H1 (cell line): Measurements from ENCODE around the gene KRT35. TPM values are rescaled to one million over a fixed set of nuclear protein-coding genes. Genes with fewer than 3 reads are reported as not detected.

ENCODE experiments used
- CTCF ChIA-PET: fragments of 300-600 bp; sonication (Branson Sonifier 250); formaldehyde crosslinking; loops from one replicate; lab custom pipeline; 2021; ENCODE audit not compliant: partially characterized antibody; lab: Charles Lee
- POLR2A ChIA-PET: fragments of 300-600 bp; sonication (Branson Sonifier 250); formaldehyde crosslinking; loops from one replicate; lab custom pipeline; 2021; ENCODE audit warnings: inconsistent platforms; ENCODE audit not compliant: partially characterized antibody; lab: Charles Lee
- DNase-seq, 2 experiments: peaks; one replicate each; pipeline versions ENCODE4 v3.0.0 to v3.0.0-alpha.2; 2010 to 2022; ENCODE audit warnings: low spot score in 2 of 2, low read depth in 1 of 2, mixed read lengths in 1 of 2
- FAIRE-seq: peaks from 2 replicates; lab custom pipeline; 2011; peaks lifted over from hg19 to GRCh38; lab: Jason Lieb, UNC
- H2AFZ ChIP-seq: 2 replicates; pipeline ENCODE4 v1.8.1; 2012; ENCODE audit warnings: low read length, inconsistent platforms
- H2AK5ac ChIP-seq: 2 replicates; pipeline ENCODE4 v1.6.1; 2013; ENCODE audit warnings: low read depth, low read length
- H2BK120ac ChIP-seq: replicated peaks from 2 replicates; pipeline ENCODE3; 2013; ENCODE audit warnings: low read depth, low read length, inconsistent platforms
- H2BK12ac ChIP-seq: 2 replicates; pipeline ENCODE4 v1.6.1; 2013; ENCODE audit warnings: low read depth, low read length
- H2BK15ac ChIP-seq: 2 replicates; pipeline ENCODE4 v1.6.1; 2013; ENCODE audit warnings: low read length
- H2BK20ac ChIP-seq: 2 replicates; pipeline ENCODE4 v1.6.1; 2013; ENCODE audit warnings: low read length
- H2BK5ac ChIP-seq: 2 replicates; pipeline ENCODE4 v1.6.1; 2013; ENCODE audit warnings: low read depth, low read length
- H3K14ac ChIP-seq: 2 replicates; pipeline ENCODE4 v1.6.1; 2013; ENCODE audit warnings: inconsistent platforms; ENCODE audit not compliant: insufficient read length
- H3K18ac ChIP-seq: 2 replicates; pipeline ENCODE4 v1.6.1; 2013; ENCODE audit warnings: low read length; ENCODE audit errors: extremely low read depth
- H3K23ac ChIP-seq: 2 replicates; pipeline ENCODE4 v1.6.1; 2013; ENCODE audit warnings: inconsistent platforms; ENCODE audit not compliant: insufficient read length
- H3K23me2 ChIP-seq: 2 replicates; pipeline ENCODE4 v1.6.1; 2013; ENCODE audit warnings: low read depth, low read length
- H3K27ac ChIP-seq: 2 replicates; pipeline ENCODE4 v1.6.1; 2011; ENCODE audit warnings: low read depth, low read length, inconsistent platforms
- H3K27me3 ChIP-seq, 4 experiments: replicated peaks in 1 of 4; 1 replicate in 1 of 4; 2 replicates in 3 of 4; pipeline versions ENCODE4 v1.6.1 to v1.8.1; 2011 to 2013; ENCODE audit warnings: low read length in 3 of 4, mild to moderate bottlenecking in 3 of 4, inconsistent platforms in 2 of 4, mixed read lengths in 2 of 4, moderate library complexity in 1 of 4; ENCODE audit not compliant: control insufficient read depth in 3 of 4, insufficient read depth in 3 of 4; ENCODE audit errors: extremely low read depth in 1 of 4
- H3K36me3 ChIP-seq, 4 experiments: 2 replicates each; pipeline versions ENCODE4 v1.6.1 to v1.8.1; 2011 to 2013; ENCODE audit warnings: mild to moderate bottlenecking in 4 of 4, low read length in 3 of 4, moderate library complexity in 2 of 4, control low read depth in 1 of 4, inconsistent platforms in 1 of 4; ENCODE audit not compliant: insufficient read depth in 4 of 4, control insufficient read depth in 2 of 4
- H3K4ac ChIP-seq: replicated peaks from 2 replicates; pipeline ENCODE3; 2013; ENCODE audit warnings: low read length, low read depth, mixed read lengths, inconsistent platforms; ENCODE audit not compliant: insufficient read length
- H3K4me1 ChIP-seq, 4 experiments: replicated peaks in 1 of 4; 1 replicate in 1 of 4; 2 replicates in 3 of 4; pipeline versions ENCODE4 v1.6.1 to v1.8.1; 2011 to 2013; ENCODE audit warnings: low read length in 3 of 4, inconsistent platforms in 2 of 4, mixed read lengths in 1 of 4; ENCODE audit not compliant: insufficient read depth in 4 of 4, control insufficient read depth in 3 of 4
- H3K4me2 ChIP-seq, 2 experiments: 2 replicates each; pipeline versions ENCODE4 v1.6.1 to v1.8.1; 2011 to 2013; ENCODE audit warnings: low read depth in 2 of 2, low read length in 2 of 2, control low read depth in 1 of 2, inconsistent platforms in 1 of 2, mild to moderate bottlenecking in 1 of 2; ENCODE audit not compliant: insufficient read depth in 1 of 2
- H3K4me3 ChIP-seq, 4 experiments: fragments of 200-600, 300-600 bp in 1 of 4; sonication (generic), shearing (Covaris generic), sonication (Bioruptor Twin) in 1 of 4; 2 replicates each; pipeline versions ENCODE4 v1.5.1 to v1.8.1; 2011 to 2016; ENCODE audit warnings: low read length in 4 of 4, low read depth in 3 of 4, control low read depth in 2 of 4, inconsistent platforms in 2 of 4, mild to moderate bottlenecking in 2 of 4, mixed read lengths in 1 of 4, moderate library complexity in 1 of 4; ENCODE audit not compliant: insufficient read depth in 2 of 4; ENCODE audit errors: extremely low read depth in 1 of 4
- H3K56ac ChIP-seq: replicated peaks from 2 replicates; pipeline ENCODE3; 2013; ENCODE audit warnings: low read depth, mild to moderate bottlenecking, mixed read lengths, low read length, inconsistent platforms; ENCODE audit not compliant: insufficient read length
- H3K79me1 ChIP-seq: 2 replicates; pipeline ENCODE4 v1.6.1; 2013; ENCODE audit warnings: low read depth, low read length, control low read depth
- H3K79me2 ChIP-seq, 2 experiments: 2 replicates each; pipeline versions ENCODE4 v1.6.1 to v1.8.1; 2012 to 2013; ENCODE audit warnings: low read length in 2 of 2, mild to moderate bottlenecking in 2 of 2, inconsistent platforms in 1 of 2; ENCODE audit not compliant: insufficient read depth in 2 of 2, control insufficient read depth in 1 of 2
- H3K9ac ChIP-seq, 4 experiments: replicated peaks in 1 of 4; 1 replicate in 1 of 4; 2 replicates in 3 of 4; pipeline versions ENCODE4 v1.6.1 to v1.8.1; 2011 to 2013; ENCODE audit warnings: low read depth in 3 of 4, low read length in 3 of 4, control low read depth in 2 of 4, mild to moderate bottlenecking in 2 of 4, moderate library complexity in 2 of 4, inconsistent platforms in 1 of 4; ENCODE audit errors: extremely low read depth in 1 of 4
- H3K9me3 ChIP-seq, 2 experiments: 2 replicates each; pipeline versions ENCODE4 v1.6.1 to v1.8.1; 2012 to 2013; ENCODE audit warnings: mild to moderate bottlenecking in 2 of 2, moderate library complexity in 2 of 2, control low read depth in 1 of 2, inconsistent platforms in 1 of 2, low read depth in 1 of 2, low read length in 1 of 2, mixed read lengths in 1 of 2; ENCODE audit not compliant: insufficient read depth in 2 of 2
- H4K20me1 ChIP-seq, 2 experiments: replicated peaks in 1 of 2; 2 replicates each; pipeline versions ENCODE3 to v1.8.1; 2011 to 2013; ENCODE audit warnings: inconsistent platforms in 2 of 2, low read length in 2 of 2, mild to moderate bottlenecking in 1 of 2; ENCODE audit not compliant: insufficient read depth in 2 of 2, control insufficient read depth in 1 of 2
- H4K5ac ChIP-seq: 2 replicates; pipeline ENCODE4 v1.6.1; 2013; ENCODE audit warnings: low read length, low read depth, mixed read lengths, inconsistent platforms; ENCODE audit not compliant: insufficient read length
- H4K8ac ChIP-seq: 2 replicates; pipeline ENCODE4 v1.8.0; 2013; ENCODE audit warnings: mild to moderate bottlenecking, moderate library complexity, low read length, inconsistent platforms; ENCODE audit not compliant: insufficient read depth; ENCODE audit errors: extremely low read depth
- H4K91ac ChIP-seq: replicated peaks from 2 replicates; pipeline ENCODE3; 2013; ENCODE audit warnings: low read length, mixed read lengths, inconsistent platforms; ENCODE audit not compliant: insufficient read length
- BACH1 ChIP-seq: IDR thresholded peaks from 2 replicates; pipeline ENCODE4 v1.6.1; 2012; ENCODE audit warnings: low read length, improper control_type of control experiment
- CBX5 ChIP-seq: fragments of 300-800, 300-1000 bp; sonication (generic); IDR thresholded peaks from 2 replicates; pipeline ENCODE4 v1.7.1; 2016; ENCODE audit warnings: antibody characterized with exemption, low read length, low read depth
- EP300 ChIP-seq, 2 experiments: IDR thresholded peaks; 1 replicate in 1 of 2; 2 replicates in 1 of 2; pipeline ENCODE4 v1.6.1; 2011 to 2012; ENCODE audit warnings: low read depth in 2 of 2, low read length in 2 of 2, mild to moderate bottlenecking in 2 of 2, borderline replicate concordance in 1 of 2, inconsistent platforms in 1 of 2, moderate library complexity in 1 of 2
- FOSL1 ChIP-seq: IDR thresholded peaks from 2 replicates; pipeline ENCODE4 v1.6.1; 2011; ENCODE audit warnings: mild to moderate bottlenecking, low read depth, low read length, moderate library complexity; ENCODE audit not compliant: insufficient read depth
- POLR2A ChIP-seq, 2 experiments: IDR thresholded peaks; 1 replicate in 1 of 2; 2 replicates in 1 of 2; pipeline ENCODE4 v1.6.1; 2011; ENCODE audit warnings: low read depth in 2 of 2, low read length in 2 of 2, mild to moderate bottlenecking in 2 of 2; ENCODE audit errors: control extremely low read depth in 1 of 2
- RAD21 ChIP-seq, 2 experiments: IDR thresholded peaks in 1 of 2; conservative IDR thresholded peaks in 1 of 2; 2 replicates each; pipeline ENCODE4 v1.6.1; 2011; ENCODE audit warnings: low read depth in 2 of 2, low read length in 2 of 2, improper control_type of control experiment in 1 of 2, inconsistent platforms in 1 of 2, mild to moderate bottlenecking in 1 of 2, moderate library complexity in 1 of 2
- RFX5 ChIP-seq: IDR thresholded peaks from 2 replicates; pipeline ENCODE4 v1.6.1; 2011; ENCODE audit warnings: low read depth, low read length, improper control_type of control experiment, borderline replicate concordance
- SIN3A ChIP-seq, 2 experiments: IDR thresholded peaks in 1 of 2; conservative IDR thresholded peaks in 1 of 2; 2 replicates each; pipeline ENCODE4 v1.6.1; 2011 to 2012; ENCODE audit warnings: low read length in 2 of 2, improper control_type of control experiment in 1 of 2, low read depth in 1 of 2, mild to moderate bottlenecking in 1 of 2
- SP4 ChIP-seq: IDR thresholded peaks from 2 replicates; pipeline ENCODE4 v1.6.1; 2012; ENCODE audit warnings: low read length, inconsistent platforms
- TAF7 ChIP-seq: optimal IDR thresholded peaks from 2 replicates; pipeline ENCODE3; 2011; ENCODE audit warnings: low read depth, mild to moderate bottlenecking, inconsistent platforms, low read length, moderate library complexity, borderline replicate concordance
- USF2 ChIP-seq: IDR thresholded peaks from 2 replicates; pipeline ENCODE4 v1.6.1; 2011; ENCODE audit warnings: low read length, improper control_type of control experiment
- ZNF274 ChIP-seq: IDR thresholded peaks from 2 replicates; pipeline ENCODE4 v1.7.0; 2012; ENCODE audit warnings: low read length, borderline replicate concordance; ENCODE audit errors: extremely low read depth
- WGBS, 2 experiments: shearing (Covaris generic) in 1 of 2; methylation state at CpG; one replicate each; pipeline versions ENCODE4 v1.1.6 to v1.1.7; 2013 to 2015; ENCODE audit warnings: low lambda C conversion rate in 2 of 2, mixed read lengths in 2 of 2, inconsistent platforms in 1 of 2, low coverage in 1 of 2, missing lambda C conversion rate in 1 of 2; ENCODE audit not compliant: insufficient replicate concordance in 2 of 2, insufficient coverage in 1 of 2, insufficient read length in 1 of 2; ENCODE audit errors: extremely low coverage in 1 of 2, missing lambda C conversion rate in 1 of 2; 5-methylcytosine and 5-hydroxymethylcytosine counted together
- polyA plus RNA-seq, 7 experiments: library from polyadenylated mRNA; depleted of rRNA in 3 of 7; stranded (reverse) in 5 of 7; unstranded in 2 of 7; fragments of >200 nt in 5 of 7; fragments of 200-250 nt in 2 of 7; gene quantifications; 1 replicate in 5 of 7; 2 replicates in 1 of 7; 4 replicates in 1 of 7; pipeline versions ENCODE4 v1.2.1 to v1.2.3, GENCODE V29; 2011 to 2013; ENCODE audit warnings: missing spikeins in 2 of 7, mixed read lengths in 2 of 7
- total RNA-seq: library from RNA; stranded (reverse); fragmentation: NEBNext Ultra II Directional; extraction: Animal tissue kit (Norgen Biotek cat#: 25700); gene quantifications from 2 replicates; pipeline ENCODE4 v1.2.1, GENCODE V29; 2021

KRT35 gene
- total and polyA plus RNA-seq, 2 of the 8 experiments (the other 6 are each of a cell fraction or from before 2014, with no cell fraction given): not detected

- no peak overlapping the region for H2BK12ac ChIP-seq
- no peak overlapping the region for H3K18ac ChIP-seq
- H3K14ac ChIP-seq: no peak overlapping the region
- no peak overlapping the region for H3K23ac ChIP-seq
- H3K27me3 ChIP-seq: no peaks in the 10 kb centered on the region
- H2BK15ac ChIP-seq: no peak overlapping the region
- H4K8ac ChIP-seq: no peak overlapping the region
- no peaks in the 10 kb centered on the region for H3K36me3 ChIP-seq
- H3K4ac ChIP-seq: no peak overlapping the region
- no peak overlapping the region for H2AFZ ChIP-seq
- H3K79me1 ChIP-seq: no peaks in the 10 kb centered on the region
- H3K4me1 ChIP-seq: no peaks in the 10 kb centered on the region
- H4K91ac ChIP-seq: no peak overlapping the region
- no peak for FAIRE-seq
- H3K56ac ChIP-seq: no peak overlapping the region
- no peak overlapping the region for H2BK5ac ChIP-seq
- H3K27ac ChIP-seq: no peak overlapping the region
- POLR2A ChIA-PET: no interaction called here
- CTCF ChIA-PET: interaction anchor here (1.2 kb wide), 1 partner anchor 20 kb away, joined by 3 read pairs; no protein-coding TSS in a partner anchor
- no peak overlapping the region for H2BK20ac ChIP-seq
- H3K23me2 ChIP-seq: no peaks in the 10 kb centered on the region
- 91% methylated on average over 9 of the region's 9 CpGs; no CpG with 5 or more reads in 1 of the 2 experiments for WGBS, 2 experiments
- no peak overlapping the region for H4K5ac ChIP-seq
- no peaks in the 10 kb centered on the region; a peak in 1 of 4 replicates for H3K9me3 ChIP-seq
- no peak overlapping the region for H2BK120ac ChIP-seq
- no peak overlapping the region for H3K9ac ChIP-seq
- DNase-seq: no peak
- TF ChIP-seq RAD21 (IDR thresholded peaks at IDR 0.05 in 1 of 2, conservative IDR thresholded peaks at IDR 0.05 in 1 of 2; ENCODE audit: low read depth in 2 of 2, low read length in 2 of 2): no peak
- TF ChIP-seq POLR2A (IDR thresholded peaks at IDR 0.05; ENCODE audit: control extremely low read depth in 1 of 2, low read depth in 2 of 2, low read length in 2 of 2): no peak
- TF ChIP-seq SP4: no peak
- TF ChIP-seq CBX5: no peak
- no peak for TF ChIP-seq FOSL1
- no peak for TF ChIP-seq SIN3A (conservative IDR thresholded peaks at IDR 0.05 in 1 of 2, IDR thresholded peaks at IDR 0.05 in 1 of 2; ENCODE audit: low read depth in 1 of 2, low read length in 2 of 2)
- no peak for TF ChIP-seq RFX5
- TF ChIP-seq USF2: no peak
- TF ChIP-seq TAF7: no peak
- TF ChIP-seq EP300 (IDR thresholded peaks at IDR 0.05; ENCODE audit: borderline replicate concordance in 1 of 2, low read depth in 2 of 2, low read length in 2 of 2): no peak
- TF ChIP-seq ZNF274: no peak
- TF ChIP-seq BACH1: no peak
- H3K4me3 ChIP-seq: no peak overlapping the region
- no peak overlapping the region for H3K4me2 ChIP-seq
- H4K20me1 ChIP-seq: no peaks in the 10 kb centered on the region
- H2AK5ac ChIP-seq: no peak overlapping the region
- no peaks in the 10 kb centered on the region for H3K79me2 ChIP-seq
Measured at GRCh38 chr17:41437769-41438168, 43.2 kb downstream of the KRT35 start.
